ENCODE data around the gene STXBP6.

STXBP6 gene

GRCh38 chr14:24913021-24913420 lies 136.9 kb downstream of the STXBP6 start:
- TF ChIP-seq POLR2AphosphoS5 (IDR thresholded peaks at IDR 0.05; ENCODE audit: low read depth, low read length) (no peak), SIN3A (IDR thresholded peaks at IDR 0.05; ENCODE audit: borderline replicate concordance, insufficient read depth, low read length) (no peak), FOXP2 (optimal IDR thresholded peaks at IDR 0.05; ENCODE audit: borderline replicate concordance, extremely low read depth, extremely low read length, insufficient read depth) (no peak), TAF1 (IDR thresholded peaks at IDR 0.05; ENCODE audit: borderline replicate concordance, insufficient read depth, low read length) (no peak), REST (IDR thresholded peaks at IDR 0.05; ENCODE audit: insufficient read depth in 1 of 2, low read depth in 2 of 2, low read length in 2 of 2) (no peak)

GRCh38 chr14:24911324-24912109 lies 138.4 kb downstream of the STXBP6 start:
- TF ChIP-seq TAF1 (IDR thresholded peaks at IDR 0.05; ENCODE audit: borderline replicate concordance, insufficient read depth, low read length): no peak
- no peak for TF ChIP-seq FOXP2 (optimal IDR thresholded peaks at IDR 0.05; ENCODE audit: borderline replicate concordance, extremely low read depth, extremely low read length, insufficient read depth)
- no peak for TF ChIP-seq POLR2AphosphoS5 (IDR thresholded peaks at IDR 0.05; ENCODE audit: low read depth, low read length)
- no peak for TF ChIP-seq SIN3A (IDR thresholded peaks at IDR 0.05; ENCODE audit: borderline replicate concordance, insufficient read depth, low read length)
- TF ChIP-seq REST (IDR thresholded peaks at IDR 0.05; ENCODE audit: insufficient read depth in 1 of 2, low read depth in 2 of 2, low read length in 2 of 2): no peak

- TF ChIP-seq REST (IDR thresholded peaks at IDR 0.05; ENCODE audit: insufficient read depth in 1 of 2, low read depth in 2 of 2, low read length in 2 of 2): no peak
- TF ChIP-seq TAF1 (IDR thresholded peaks at IDR 0.05; ENCODE audit: borderline replicate concordance, insufficient read depth, low read length): no peak
- no peak for TF ChIP-seq SIN3A (IDR thresholded peaks at IDR 0.05; ENCODE audit: borderline replicate concordance, insufficient read depth, low read length)
- TF ChIP-seq POLR2AphosphoS5 (IDR thresholded peaks at IDR 0.05; ENCODE audit: low read depth, low read length): no peak
- no peak for TF ChIP-seq FOXP2 (optimal IDR thresholded peaks at IDR 0.05; ENCODE audit: borderline replicate concordance, extremely low read depth, extremely low read length, insufficient read depth)
These were observed 139.4 kb downstream of the STXBP6 start for GRCh38 chr14:24910408-24910986.

GRCh38 chr14:24909523-24910302 lies 140.2 kb downstream of the STXBP6 start:
- TF ChIP-seq FOXP2 (optimal IDR thresholded peaks at IDR 0.05; ENCODE audit: borderline replicate concordance, extremely low read depth, extremely low read length, insufficient read depth): no peak
- TF ChIP-seq SIN3A (IDR thresholded peaks at IDR 0.05; ENCODE audit: borderline replicate concordance, insufficient read depth, low read length): no peak
- no peak for TF ChIP-seq TAF1 (IDR thresholded peaks at IDR 0.05; ENCODE audit: borderline replicate concordance, insufficient read depth, low read length)
- no peak for TF ChIP-seq POLR2AphosphoS5 (IDR thresholded peaks at IDR 0.05; ENCODE audit: low read depth, low read length)
- TF ChIP-seq REST (IDR thresholded peaks at IDR 0.05; ENCODE audit: insufficient read depth in 1 of 2, low read depth in 2 of 2, low read length in 2 of 2): no peak
